Measurements from ENCODE around the gene ZNF394. TPM values are rescaled to one million over a fixed set of nuclear protein-coding genes. Genes with fewer than 3 reads are reported as not detected.

Gene ZNF394
- 33.9 and 48.3 TPM in 2 replicates for total RNA-seq

DNA sequence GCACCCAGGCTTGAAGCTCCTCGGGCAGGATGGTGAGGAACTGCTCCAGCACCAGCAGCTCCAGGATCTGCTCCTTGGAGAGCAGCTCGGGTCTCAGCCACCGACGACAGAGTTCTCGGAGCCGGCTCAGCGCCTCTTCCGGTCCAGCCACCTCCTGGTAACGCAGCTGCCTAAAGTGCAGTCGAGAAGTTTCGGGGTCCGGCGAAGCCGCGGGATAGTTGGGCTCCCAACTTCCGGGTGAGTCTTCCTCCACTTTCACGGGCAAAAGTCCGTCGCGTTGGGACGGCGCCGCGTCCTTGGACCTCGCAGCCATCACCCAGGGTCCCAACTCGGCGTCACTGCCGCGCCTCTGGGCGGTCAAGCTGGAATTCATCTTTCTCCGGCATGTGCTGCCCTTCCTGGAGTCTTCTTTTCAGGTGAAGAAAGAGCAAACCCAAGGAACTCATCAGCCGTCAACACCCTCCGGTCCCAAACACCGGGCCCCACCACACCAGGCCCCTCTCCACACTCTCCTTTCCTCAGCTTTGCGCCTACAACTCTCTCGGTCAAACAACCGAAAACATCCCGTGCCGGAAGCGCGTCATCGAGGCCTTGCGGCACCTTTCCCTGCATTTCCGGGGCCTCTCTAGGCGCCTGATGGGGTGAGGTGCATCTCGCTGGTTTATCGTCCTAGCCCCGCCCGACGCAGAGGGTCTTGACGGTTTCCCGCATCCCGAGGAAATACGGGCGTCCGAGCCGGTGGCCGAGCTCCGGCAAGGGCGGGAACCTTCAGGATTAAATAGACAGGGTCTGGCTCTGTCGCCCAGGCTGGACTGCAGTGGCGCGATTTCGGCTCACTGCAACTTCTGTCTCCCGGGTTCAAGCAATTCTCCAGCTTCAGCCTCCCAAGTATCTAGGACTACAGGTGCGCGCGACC, at the start of gene ZNF394:
Gene ZNF394 (minus strand): TSS at position 561 of the 916 bp plus-strand sequence. CDS start 188 bp downstream, at position 373.

DNA sequence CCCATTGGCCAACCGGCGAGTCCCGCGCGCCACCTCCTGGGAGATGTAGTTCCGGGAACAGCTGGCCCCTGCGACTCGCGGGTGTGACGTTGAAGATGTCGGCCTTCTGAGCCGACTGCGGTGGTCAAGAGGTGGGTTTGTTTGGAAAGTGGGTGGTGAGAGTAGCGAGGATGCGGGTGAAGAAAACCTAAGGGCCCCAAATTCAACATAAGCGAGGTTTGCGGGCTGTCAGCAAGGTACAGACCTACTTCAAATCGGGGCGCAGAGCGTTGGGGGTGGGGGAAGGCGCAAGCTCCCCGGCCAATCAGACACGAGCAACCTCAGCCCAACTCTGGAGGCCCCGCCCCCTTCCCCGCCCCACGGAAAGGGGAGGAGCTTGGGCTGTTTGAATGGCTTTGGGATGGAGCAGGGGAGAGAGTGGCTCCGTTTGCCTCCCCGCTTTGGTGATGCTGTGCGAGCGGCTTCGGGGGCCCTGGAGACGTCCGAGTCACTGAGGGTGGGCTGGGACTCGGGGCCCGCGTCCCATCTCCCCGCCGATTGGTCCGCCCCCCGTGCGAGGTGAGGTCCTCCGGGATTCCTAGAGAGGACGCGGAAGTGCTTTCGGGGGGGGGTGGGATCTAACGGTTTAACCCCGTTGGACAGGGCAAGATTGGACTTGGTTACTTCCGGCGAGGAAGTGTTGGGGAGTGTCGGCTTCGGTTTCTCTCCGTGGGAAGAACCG, 4.7 kb upstream of the ZNF394 start, which contains the start of gene ZKSCAN5:
Gene ZKSCAN5 (plus strand): TSS at position 60 of the 721 bp plus-strand sequence. CDS start 1,383 bp downstream, outside the sequence.

DNA sequence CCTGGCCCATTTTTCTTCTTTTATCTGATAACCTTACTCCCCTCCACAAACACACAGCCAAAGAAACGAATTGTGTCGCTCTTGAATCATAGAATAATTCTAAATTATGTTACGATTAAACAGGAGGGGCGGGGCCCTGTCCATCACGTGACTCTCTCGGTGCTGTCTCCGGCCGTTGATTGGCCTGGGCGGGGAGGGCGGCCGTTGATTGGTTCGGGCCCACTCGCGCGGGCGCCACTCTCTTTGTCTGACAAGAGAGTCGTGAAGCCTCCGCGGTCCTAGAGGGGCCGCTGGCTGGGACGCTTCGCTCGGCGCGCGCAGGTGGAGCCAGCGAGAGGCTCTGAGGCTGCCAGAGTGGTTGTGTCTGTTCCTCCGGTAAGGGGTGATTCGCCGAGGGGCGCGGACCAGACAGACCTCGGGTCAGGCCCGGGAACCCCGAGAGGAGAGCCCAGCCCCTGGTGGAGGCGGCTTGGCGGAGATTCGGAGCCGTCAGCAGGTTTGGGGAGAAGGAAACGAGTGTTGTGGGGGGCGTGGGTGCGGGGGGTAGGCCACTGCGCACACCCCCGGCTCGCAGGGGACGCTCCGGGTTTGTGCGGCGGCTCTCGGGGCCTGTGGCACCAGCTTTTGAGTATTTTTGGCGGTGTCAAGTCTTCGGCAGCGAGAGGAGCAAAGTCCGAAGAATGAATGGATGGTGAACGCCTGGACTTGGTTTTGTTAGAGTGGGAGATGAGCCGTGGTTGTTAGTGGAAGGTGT, 27.3 kb downstream of the ZNF394 start, which contains the start of gene ZNF789:
Gene ZNF789 (plus strand): TSS at position 330 of the 754 bp plus-strand sequence. CDS start 3,567 bp downstream, outside the sequence.

Other genes starting within 250 kb of the ZNF394 start
- not detected in 2 replicates for gene MYH16, start 227.4 kb downstream of the ZNF394 start, total RNA-seq
- gene ARPC1A, start 174.4 kb downstream of the ZNF394 start, total RNA-seq, result 111 and 113 TPM in 2 replicates
- 201 and 336 TPM in 2 replicates for gene ARPC1B, start 125.6 kb downstream of the ZNF394 start, total RNA-seq
- 35.5 and 47.0 TPM in 2 replicates for gene PDAP1, start 91.7 kb downstream of the ZNF394 start, total RNA-seq
- 47.7 and 72.7 TPM in 2 replicates for gene BUD31, start 91.3 kb downstream of the ZNF394 start, total RNA-seq
- gene PTCD1, start 61.5 kb downstream of the ZNF394 start, total RNA-seq, result 6.7 and 7.0 TPM in 2 replicates
- gene CPSF4, start 61.3 kb downstream of the ZNF394 start, total RNA-seq, result 32.3 and 32.7 TPM in 2 replicates
- gene ATP5MF, start 34.1 kb downstream of the ZNF394 start, total RNA-seq, result 200 and 378 TPM in 2 replicates
- gene ZNF789, start 27.4 kb downstream of the ZNF394 start, total RNA-seq, result 5.3 and 6.5 TPM in 2 replicates
- 14.2 and 14.6 TPM in 2 replicates for gene ZKSCAN5, start 4.4 kb upstream of the ZNF394 start, total RNA-seq
- gene FAM200A, start 51.8 kb upstream of the ZNF394 start, total RNA-seq, result 4.2 and 5.5 TPM in 2 replicates
- 77.0 and 99.6 TPM in 2 replicates for gene ZNF655, start 58.4 kb upstream of the ZNF394 start, total RNA-seq
- 1.5 and 1.6 TPM in 2 replicates for gene TMEM225B, start 98.0 kb upstream of the ZNF394 start, total RNA-seq
- 14.0 and 22.6 TPM in 2 replicates for gene ZSCAN25, start 116.7 kb upstream of the ZNF394 start, total RNA-seq
- gene CYP3A5, start 179.7 kb upstream of the ZNF394 start, total RNA-seq, result 0.32 TPM in 1 of 2 replicates, not detected in the other
- gene CYP3A7, start 234.9 kb upstream of the ZNF394 start, total RNA-seq, result not detected in 2 replicates